BJ (cell line): ENCODE results near the gene FER. TPM values are rescaled to one million over a fixed set of nuclear protein-coding genes. Genes with fewer than 3 reads are reported as not detected.

ENCODE experiments used
- CTCF ChIA-PET: fragments of 350-600 bp; formaldehyde crosslinking; extraction: SDS; loops from one replicate; lab custom pipeline; 2021; ENCODE audit warnings: antibody characterized with exemption, inconsistent platforms; lab: Yijun Ruan, JAX
- POLR2A ChIA-PET: fragments of 300-600 bp; sonication (Branson Sonifier 250); formaldehyde crosslinking; extraction: SDS; loops from one replicate; lab custom pipeline; 2021; ENCODE audit warnings: antibody characterized with exemption; lab: Charles Lee
- DNase-seq: peaks from one replicate; pipeline ENCODE4 v3.0.0-alpha.2; 2011; ENCODE audit warnings: low read depth
- H3K27me3 ChIP-seq: 2 replicates; pipeline ENCODE4 v1.6.0; 2011; ENCODE audit warnings: low read length; ENCODE audit not compliant: control insufficient read depth, insufficient read depth
- H3K36me3 ChIP-seq: 2 replicates; pipeline ENCODE4 v1.5.1; 2011; ENCODE audit warnings: low read length; ENCODE audit not compliant: control insufficient read depth, insufficient read depth
- H3K4me3 ChIP-seq: 2 replicates; pipeline ENCODE4 v1.5.1; 2011; ENCODE audit warnings: low read depth, mild to moderate bottlenecking, control low read depth, low read length
- CTCF ChIP-seq: IDR thresholded peaks from 2 replicates; pipeline ENCODE4 v1.5.1; 2011; ENCODE audit warnings: low read depth, mild to moderate bottlenecking, control low read depth, inconsistent platforms, low read length, moderate library complexity; ENCODE audit not compliant: insufficient read depth
- polyA plus RNA-seq: library from polyadenylated mRNA; depleted of rRNA; stranded (reverse); fragments of >200 nt; gene quantifications from 2 replicates; pipeline ENCODE4 v1.2.3, GENCODE V29; 2011

FER gene
- polyA plus RNA-seq, 1 experiment: 4.0 TPM

GRCh38 chr5:108940506-108940905, 192.8 kb downstream of the FER start:
- TF ChIP-seq CTCF: no peak
- POLR2A ChIA-PET: no interaction called here
- no peak overlapping the region for H3K4me3 ChIP-seq

GRCh38 chr5:108941746-108942145, 194.0 kb downstream of the FER start:
- H3K4me3 ChIP-seq: no peak overlapping the region
- H3K27me3 ChIP-seq: no peaks in the 10 kb centered on the region
- ChIA-PET POLR2A (no interaction called here), CTCF (no interaction called here)
- DNase-seq: no peak
- no peak for TF ChIP-seq CTCF
- no peaks in the 10 kb centered on the region for H3K36me3 ChIP-seq

More at GRCh38 chr5:108940506-108940905, 192.8 kb downstream of the FER start:
- CTCF ChIA-PET: no interaction called here
- H3K27me3 ChIP-seq: no peaks in the 10 kb centered on the region
- no peak for DNase-seq
- no peaks in the 10 kb centered on the region for H3K36me3 ChIP-seq

- POLR2A ChIA-PET: no interaction called here
- no peak for DNase-seq
Observed at GRCh38 chr5:108942701-108943100, 195.0 kb downstream of the FER start.

GRCh38 chr5:108945094-108945493, 197.4 kb downstream of the FER start:
- DNase-seq: no peak
- Histone ChIP-seq H3K27me3 (no peaks in the 10 kb centered on the region), H3K36me3 (no peaks in the 10 kb centered on the region), H3K4me3 (no peak overlapping the region)
- ChIA-PET CTCF (no interaction called here), POLR2A (no interaction called here)
- no peak for TF ChIP-seq CTCF

More at GRCh38 chr5:108942701-108943100, 195.0 kb downstream of the FER start:
- no peak for TF ChIP-seq CTCF
- Histone ChIP-seq H3K27me3 (no peaks in the 10 kb centered on the region), H3K36me3 (no peaks in the 10 kb centered on the region), H3K4me3 (no peak overlapping the region)
- CTCF ChIA-PET: interaction anchor here (1.0 kb wide), 1 partner anchor 14 kb away, joined by 3 read pairs; no protein-coding TSS in a partner anchor

- ChIA-PET POLR2A (no interaction called here), CTCF (interaction anchor here (1.0 kb wide), 1 partner anchor 12 kb away, joined by 3 read pairs; no protein-coding TSS in a partner anchor)
- H3K4me3 ChIP-seq: no peak overlapping the region
- no peaks in the 10 kb centered on the region for H3K36me3 ChIP-seq
- TF ChIP-seq CTCF: no peak
- no peaks in the 10 kb centered on the region for H3K27me3 ChIP-seq
- DNase-seq: no peak
Observed at GRCh38 chr5:108946008-108946407, 198.3 kb downstream of the FER start.
